Vagina (tissue), 2 donors: Measurements from ENCODE around the gene ITLN2.
"Not testable (repeated sequence)": the region's sequence is repeated elsewhere in the genome, so short reads cannot be mapped to it uniquely, and the experiment has no call there.

Experiments used
- CTCF ChIP-seq, 3 experiments: fragments of 450-650 bp in 2 of 3; fragments of 200-600 bp in 1 of 3; sonication (generic) in 1 of 3; IDR thresholded peaks; one replicate each; pipeline ENCODE4 v1.5.1; 2017 to 2019; ENCODE audit warnings: antibody characterized with exemption in 3 of 3, mild to moderate bottlenecking in 2 of 3, moderate library complexity in 2 of 3
- POLR2A ChIP-seq, 2 donors: fragments of 450-650 bp; IDR thresholded peaks; one replicate each; pipeline ENCODE4 v1.6.1; 2017; ENCODE audit warnings: antibody characterized with exemption in 2 of 2, mild to moderate bottlenecking in 2 of 2, moderate library complexity in 2 of 2
- POLR2AphosphoS5 ChIP-seq, 2 donors: sonication (generic); formaldehyde crosslinking; IDR thresholded peaks; one replicate each; pipeline ENCODE4 v1.9.0; 2017; ENCODE audit warnings: antibody characterized with exemption in 2 of 2, mild to moderate bottlenecking in 2 of 2, low read depth in 1 of 2; ENCODE audit not compliant: insufficient read depth in 1 of 2

- TF ChIP-seq POLR2AphosphoS5 (IDR thresholded peaks at IDR 0.05; ENCODE audit: insufficient read depth in 1 of 2, low read depth in 1 of 2); CTCF (IDR thresholded peaks at IDR 0.05); POLR2A (IDR thresholded peaks at IDR 0.05): not testable (repeated sequence)
Measured at GRCh38 chr1:160936666-160937065, 17.9 kb downstream of the ITLN2 start.
